Left renal pelvis (tissue), 4 donors: ENCODE measurements around the gene SPTLC2. TPM values are rescaled to one million over a fixed set of nuclear protein-coding genes. Genes with fewer than 3 reads are reported as not detected.
A peak's percentile ranks its signal among the peaks of the same experiment; 100 is the strongest.
"Not testable (repeated sequence)": the region's sequence is repeated elsewhere in the genome, so short reads cannot be mapped to it uniquely, and the experiment has no call there.

ENCODE experiments used
- DNase-seq, 4 donors: peaks; one replicate each; pipeline ENCODE4 v3.0.0-alpha.2; 2013; ENCODE audit warnings: low read depth in 4 of 4, low spot score in 3 of 4
- polyA plus RNA-seq, 4 donors: library from polyadenylated mRNA; unstranded; fragments of 120-200 nt; gene quantifications; one replicate each; pipeline ENCODE4 v1.2.1, GENCODE V29; 2013; ENCODE audit not compliant: insufficient read length in 4 of 4

Gene SPTLC2
- polyA plus RNA-seq, 4 donors, result 35.2 to 72.9 (median 69.2) TPM

DNA sequence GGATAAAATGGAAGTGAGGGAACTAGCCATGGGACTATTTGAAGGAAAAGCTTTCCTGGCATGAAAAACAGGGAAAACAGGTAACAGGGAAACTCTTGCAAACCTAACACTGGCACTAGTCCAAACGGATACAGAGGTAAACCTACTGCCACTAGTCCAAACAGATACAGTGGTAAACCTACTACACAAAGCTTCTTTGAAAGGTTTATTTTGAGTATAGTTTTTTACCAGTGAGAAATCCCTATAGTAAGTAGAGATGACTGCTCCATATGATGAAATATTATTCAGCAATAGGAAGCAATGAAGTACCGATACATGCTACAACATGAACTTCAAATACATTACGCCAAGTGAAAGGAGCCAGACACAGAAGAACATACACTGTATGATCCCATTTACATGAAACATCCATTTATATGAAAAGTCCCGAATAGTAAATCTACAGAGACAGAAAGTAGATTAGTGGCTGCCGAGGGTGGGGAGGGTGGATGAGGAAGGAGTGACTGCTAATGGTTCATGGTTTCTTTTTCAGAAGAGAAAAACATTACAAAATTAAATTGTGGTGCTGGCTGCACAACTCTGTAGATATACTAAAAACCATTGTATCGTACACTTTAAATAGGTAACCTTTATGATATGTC lies 25.5 kb downstream of the SPTLC2 start:
- no peak for DNase-seq

DNA sequence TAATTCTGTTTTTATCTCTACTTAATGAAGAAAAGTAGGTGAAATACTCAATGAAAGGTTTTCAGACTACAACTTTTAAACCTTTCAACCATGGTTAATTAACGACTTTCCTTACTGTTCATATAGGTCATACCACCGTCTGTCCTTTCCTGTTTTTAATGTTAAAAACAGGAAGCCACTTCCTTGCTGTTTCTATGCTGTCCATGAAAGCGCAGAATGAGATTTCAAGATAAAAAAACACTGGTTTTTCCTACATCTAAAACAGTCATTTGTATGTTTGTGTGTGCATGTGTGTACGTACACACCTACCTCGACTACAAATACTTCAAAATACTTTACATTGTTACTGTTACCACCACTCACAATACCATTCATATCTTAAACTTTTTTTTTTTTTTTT lies 27.3 kb downstream of the SPTLC2 start:
- DNase-seq, result no peak

DNA sequence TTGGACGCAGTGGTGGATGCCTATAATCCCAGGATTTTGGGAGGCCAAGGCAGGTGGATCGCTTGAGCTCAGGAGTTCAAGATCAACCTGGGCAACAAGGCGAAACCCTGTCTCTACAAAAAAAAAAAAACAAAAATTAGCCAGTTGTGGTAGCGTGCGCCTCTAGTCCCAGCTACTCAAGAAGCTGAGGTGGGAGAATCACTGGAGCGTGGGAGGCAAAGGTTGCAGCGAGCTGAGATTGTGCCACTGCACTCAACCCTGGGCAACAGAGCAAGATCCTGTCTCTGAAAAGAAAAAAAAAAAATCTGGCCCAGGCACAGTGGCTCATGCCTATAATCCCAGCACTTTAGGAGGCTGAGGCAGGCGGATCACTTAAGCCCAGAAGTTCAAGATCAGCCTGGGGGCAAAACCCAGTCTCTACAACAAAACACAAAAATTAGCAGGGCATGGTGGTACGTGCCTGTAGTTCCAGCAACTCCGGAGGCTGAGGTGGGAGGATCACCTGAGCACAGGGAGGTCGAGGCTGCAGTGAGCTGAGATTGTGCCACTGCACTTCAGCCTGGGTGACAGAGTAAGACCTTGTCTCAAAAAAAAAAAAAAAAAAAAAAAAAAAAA lies 27.9 kb downstream of the SPTLC2 start:
- DNase-seq, result not testable (repeated sequence)

DNA sequence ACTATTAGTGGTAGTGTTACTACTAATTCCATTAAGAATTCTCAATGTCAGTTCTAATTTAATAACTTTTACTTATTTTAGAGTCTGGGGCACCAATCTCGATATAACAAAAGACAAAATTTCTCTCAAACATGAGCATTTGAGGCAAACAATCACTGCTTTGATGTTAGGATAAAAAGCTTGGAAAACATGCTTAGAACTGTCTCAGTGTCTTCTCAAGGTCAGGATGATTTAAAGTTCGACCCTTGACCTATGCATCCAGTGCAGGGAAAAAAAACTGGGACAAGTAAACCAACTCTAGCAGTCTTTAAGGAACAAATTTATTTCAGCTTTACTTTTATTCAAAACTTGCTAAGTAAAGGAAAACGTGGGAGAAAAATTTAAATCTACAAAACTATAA lies 31.1 kb downstream of the SPTLC2 start:
- no peak for DNase-seq

DNA sequence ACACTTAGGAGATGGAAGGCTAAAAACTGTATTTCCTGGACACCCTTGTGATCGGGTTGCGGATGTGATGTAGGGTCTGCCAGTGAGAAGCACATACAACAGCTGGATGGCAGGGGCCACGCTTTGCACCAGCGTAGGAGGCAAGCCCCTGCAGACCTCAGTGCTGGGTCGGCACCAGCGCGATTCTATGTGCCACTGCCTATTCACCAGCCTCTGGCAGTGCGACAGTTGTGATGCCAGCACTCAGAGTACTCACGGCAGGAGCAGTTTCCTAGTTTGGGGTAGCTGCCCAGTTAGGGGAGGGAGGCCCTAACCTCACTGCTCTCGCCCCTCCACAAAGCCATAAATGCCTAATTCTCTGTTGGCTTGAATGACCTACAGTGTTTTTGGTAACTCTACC lies 31.6 kb downstream of the SPTLC2 start:
- no peak for DNase-seq

DNA sequence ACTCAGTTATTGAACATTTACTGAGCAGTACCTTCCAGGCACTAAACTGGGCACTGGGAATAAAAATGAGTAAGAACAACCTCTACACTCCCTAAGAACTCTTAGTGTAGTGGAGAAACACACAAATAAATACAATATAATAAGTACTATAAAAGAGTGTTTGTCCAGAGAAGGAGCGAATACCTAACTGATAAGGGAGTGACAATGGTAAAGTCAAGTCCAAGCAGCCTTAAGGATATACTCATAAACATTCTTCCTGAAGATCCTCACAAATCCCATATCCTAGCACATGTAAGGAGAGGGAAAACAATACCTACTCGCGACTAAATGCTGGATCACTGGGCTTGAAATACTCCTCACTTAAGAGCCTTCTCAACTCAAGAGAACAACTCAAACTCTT lies 32.8 kb downstream of the SPTLC2 start:
- no peak for DNase-seq

DNA sequence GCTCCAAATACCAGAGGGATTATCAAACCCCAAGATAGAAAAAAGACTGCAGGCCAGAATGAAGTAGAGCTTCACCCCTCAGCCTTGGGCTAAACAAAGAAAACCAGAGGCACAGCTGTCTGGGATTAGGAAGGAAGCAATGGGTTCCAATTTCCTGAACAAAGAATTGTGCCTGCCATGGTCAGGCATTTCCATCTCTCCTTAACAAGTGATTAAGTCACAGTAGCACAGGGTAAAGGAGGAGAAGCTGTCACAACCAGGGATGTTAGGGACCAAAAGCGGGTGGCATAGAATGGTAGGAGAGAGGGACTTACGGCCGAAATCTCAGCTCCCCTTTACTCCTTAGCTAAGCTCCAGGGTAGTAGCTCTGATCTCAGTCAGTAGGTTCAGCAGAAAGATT lies 33.9 kb downstream of the SPTLC2 start:
- DNase-seq, result no peak

DNA sequence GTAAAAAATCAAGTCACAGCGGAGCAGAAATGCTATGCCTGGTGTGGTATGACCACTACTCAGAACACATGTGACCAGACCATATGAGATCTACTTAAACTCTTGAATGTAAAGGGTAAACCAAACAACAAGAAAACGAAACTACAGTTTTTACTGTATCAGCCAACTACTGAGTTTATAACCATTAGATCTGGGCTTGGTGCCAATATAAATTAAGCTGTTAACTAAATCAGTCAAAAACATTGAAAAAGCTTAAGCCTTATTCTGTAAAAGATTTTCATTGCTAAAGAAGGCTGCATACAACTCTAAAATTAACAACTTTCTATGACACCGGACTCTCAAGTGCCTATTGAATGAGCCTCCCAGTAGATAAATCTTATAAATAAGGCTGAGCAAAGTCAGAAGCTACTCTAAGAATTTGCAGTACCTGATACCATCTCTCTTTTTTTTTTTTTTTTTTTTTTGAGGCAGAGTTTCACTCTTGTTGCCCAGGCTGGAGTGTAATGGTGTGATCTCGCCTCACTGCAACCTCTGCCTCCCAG lies 35.4 kb downstream of the SPTLC2 start:
- DNase-seq, result peak; percentile 67 to 76 (median 76)

DNA sequence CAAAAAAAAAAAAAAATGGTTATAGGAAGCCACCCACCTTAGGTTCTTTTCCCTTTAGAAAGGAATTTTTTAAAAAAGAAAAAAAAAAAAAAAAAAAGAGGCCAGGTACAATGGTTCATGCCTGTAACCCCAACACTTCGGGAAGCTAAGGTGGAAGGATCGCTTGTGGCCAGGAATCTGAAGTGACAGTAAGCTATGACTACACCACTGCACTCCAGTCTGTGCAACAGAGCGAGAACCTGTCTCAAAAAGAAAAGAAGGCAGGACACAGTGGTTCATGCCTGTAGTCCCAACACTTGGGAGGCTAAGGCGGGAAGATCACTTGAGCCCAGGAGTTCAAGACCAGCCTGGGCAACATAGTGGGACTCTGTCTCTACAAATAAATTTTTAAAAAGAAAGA lies 36.0 kb downstream of the SPTLC2 start:
- DNase-seq, result no peak

DNA sequence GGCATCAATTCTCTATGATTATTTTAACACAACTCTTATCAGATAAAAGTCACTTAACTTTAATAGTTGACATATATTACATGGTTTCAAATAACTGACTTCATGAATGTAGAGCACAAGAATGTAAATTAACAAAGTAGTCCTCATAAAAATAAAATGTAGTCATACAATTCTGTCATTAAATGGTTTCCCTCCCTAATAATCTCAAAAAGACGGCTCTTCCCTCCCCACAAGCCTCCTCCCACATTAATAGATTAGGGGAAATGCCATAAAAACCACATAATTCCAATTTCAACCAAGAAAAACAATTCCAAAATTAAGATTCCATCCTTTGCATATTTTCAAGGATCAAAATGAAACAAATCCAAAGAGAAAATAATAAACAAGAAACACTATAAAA lies 36.7 kb downstream of the SPTLC2 start:
- DNase-seq, result no peak

DNA sequence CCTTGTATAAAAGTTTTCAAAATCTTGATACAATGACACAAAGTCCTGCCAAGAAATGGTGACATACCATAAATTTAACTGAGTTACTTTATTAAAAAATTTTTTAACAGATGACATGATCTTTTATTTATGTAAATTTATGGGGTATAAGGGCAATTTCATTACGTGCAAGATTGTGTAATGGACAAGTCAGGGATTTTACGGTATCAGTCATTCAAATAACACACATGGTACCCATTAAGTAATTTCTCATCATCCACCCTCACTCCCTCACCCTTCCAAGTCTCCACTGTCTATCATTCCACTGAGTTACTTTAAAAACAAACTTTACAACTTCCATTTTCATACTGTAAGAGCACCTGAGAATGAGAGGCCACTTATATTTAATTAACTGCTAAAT lies 37.4 kb downstream of the SPTLC2 start:
- DNase-seq, result no peak

DNA sequence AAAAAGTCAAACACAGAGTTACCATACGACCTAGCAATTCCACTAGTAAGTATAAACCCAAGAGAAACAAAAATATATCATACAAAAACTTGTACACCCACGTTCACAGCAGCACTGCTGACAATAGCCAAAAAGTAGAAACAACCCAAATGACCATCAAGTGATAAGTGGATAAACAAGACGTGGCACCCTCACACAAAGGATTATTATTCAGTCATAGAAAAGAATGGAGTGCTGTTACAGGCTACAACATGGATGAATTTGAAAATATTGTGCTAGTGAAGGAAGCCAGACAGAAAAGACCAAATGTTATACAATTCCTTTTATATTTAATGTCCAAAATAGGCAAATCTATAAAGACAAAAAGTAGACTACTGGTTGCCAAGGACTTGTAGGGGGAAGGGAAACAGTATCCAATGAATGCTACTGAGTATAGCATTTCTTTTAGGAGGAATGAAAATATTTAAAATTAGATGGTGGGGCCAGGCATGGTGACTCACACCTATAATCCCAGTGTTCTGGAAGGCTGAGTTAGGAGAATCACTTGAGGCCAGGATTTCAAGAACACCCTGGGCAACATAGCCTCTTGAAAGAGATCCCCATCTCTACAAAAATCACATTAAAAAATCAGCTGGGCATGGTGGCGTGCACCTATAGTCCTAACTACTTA lies 41.9 kb downstream of the SPTLC2 start:
- DNase-seq, result no peak

DNA sequence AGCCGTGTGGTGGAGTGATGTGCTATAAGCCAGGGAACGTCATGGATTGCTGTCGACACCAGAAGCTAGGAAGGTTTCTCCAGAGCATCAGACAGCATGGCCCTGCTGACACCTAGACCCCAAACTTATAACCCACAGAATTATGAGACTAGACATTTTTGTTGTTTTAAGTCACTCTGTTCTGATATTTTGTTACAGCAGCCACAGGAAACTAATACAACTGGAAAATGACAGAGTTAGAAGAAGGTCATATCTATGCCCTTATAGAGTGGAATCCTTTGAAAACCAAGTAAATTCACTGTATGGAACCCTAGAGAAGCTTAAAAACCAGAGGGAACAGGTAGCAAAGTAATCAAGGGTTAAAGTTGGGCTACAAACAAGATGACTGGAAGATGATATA lies 42.5 kb downstream of the SPTLC2 start:
- DNase-seq, result no peak

DNA sequence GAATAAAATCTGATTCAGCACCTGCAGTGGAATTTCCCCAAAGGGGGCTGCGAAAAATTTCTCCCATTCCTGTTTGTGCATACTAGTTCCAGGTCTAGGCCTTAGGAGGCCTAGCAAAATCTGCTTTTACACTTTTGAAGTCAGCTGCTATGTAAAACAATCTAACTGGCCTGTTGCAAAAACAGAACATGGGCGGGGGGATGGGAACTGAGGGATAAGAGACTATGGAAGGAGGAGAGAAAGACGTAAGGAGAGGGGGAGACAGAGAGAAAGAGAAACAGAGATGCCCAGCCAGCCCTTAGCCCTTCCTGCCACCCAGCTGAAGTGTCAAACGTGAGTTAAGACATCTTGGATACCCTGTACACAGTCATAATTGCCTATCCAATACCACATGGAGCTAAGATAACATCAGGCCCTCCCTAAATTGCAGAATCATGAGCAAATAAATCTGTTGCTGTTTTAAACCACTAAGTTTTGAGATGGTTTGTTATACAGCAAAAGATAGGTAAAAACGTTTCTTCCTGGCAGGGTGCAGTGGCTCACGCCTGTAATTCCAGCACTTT lies 45.6 kb downstream of the SPTLC2 start:
- no peak for DNase-seq

DNA sequence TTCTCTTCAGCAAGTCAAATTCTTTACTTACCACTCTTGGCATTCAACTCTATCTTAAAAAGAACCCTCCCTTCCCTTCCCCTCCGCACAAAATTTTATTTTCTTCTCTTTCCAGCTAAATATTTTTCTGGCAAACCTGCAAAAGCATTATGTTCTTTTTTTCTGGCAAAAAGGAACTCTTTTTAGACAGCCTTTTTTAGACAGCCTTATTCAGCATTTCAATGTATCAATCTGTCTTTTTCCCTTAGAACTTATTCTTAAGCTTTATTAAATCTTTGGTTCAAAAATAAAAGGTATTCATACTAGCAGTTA lies 50.5 kb downstream of the SPTLC2 start:
- no peak for DNase-seq

DNA sequence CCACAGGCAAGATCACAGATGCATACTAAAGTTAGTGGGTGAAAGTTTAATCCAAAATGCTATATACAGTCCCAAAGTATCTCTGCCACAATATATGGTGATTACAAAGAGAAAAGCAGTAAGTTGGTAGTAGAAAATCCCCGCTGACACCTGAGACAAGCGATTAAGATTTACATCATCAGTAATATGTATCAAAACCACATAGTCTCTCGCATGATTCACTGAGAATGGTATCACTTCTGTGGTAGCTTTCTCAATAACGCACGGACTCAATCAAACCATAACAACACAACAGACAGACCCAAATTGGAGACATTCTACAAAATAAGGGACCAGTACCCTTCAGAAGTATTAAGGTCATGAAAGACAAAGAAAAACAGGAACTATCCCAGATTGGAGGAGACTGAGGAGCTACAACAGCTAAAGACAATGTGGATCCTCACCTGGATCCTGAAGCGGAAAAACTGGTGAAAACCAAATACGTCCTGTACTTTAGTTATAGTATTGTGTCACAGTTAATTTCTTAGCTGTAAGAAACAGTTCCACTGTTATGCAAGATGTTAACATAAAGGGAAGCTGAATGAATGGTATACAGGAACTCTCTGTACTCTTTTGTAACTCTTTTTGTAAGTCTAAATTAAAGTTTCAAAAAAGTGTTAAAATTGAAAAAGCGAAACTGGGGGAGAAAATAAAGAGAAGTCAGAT lies 51.0 kb downstream of the SPTLC2 start:
- no peak for DNase-seq

DNA sequence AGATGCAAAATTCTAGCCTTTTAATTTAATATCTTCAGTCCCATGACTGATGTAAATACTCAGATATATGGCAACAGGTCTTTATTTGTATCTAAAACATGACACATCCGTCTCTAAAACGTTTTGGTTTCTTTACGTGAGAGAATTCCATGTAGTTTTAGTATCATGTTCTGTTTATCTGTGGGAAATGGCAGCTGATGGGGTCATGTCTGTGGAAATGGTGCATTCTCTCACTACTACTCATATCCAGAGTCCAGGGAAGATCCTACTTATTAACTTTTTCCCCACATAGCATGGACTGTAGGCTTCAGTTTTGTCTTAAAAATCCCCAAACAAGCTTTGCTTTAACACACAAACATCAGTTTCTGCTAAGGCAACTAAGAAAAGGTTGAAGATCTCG lies 53.8 kb downstream of the SPTLC2 start:
- no peak for DNase-seq

DNA sequence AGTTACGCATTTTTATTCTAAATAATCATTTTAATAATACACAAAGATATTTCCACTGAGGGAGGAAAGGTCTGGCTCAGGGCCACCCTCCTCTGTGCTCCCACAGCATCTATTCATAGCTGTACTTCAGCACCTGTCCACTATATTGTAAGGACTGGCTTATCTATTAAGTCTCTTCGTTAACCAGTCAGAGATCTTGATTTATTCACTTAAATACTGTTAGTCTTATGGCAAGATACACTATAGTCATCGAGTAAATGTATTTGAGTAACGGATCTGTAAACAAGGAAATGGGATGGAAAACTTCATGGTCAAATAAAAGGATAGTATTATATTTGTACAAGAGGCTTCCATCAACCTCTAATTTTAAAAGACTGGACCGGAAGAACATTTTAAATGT lies 54.6 kb downstream of the SPTLC2 start:
- no peak for DNase-seq

DNA sequence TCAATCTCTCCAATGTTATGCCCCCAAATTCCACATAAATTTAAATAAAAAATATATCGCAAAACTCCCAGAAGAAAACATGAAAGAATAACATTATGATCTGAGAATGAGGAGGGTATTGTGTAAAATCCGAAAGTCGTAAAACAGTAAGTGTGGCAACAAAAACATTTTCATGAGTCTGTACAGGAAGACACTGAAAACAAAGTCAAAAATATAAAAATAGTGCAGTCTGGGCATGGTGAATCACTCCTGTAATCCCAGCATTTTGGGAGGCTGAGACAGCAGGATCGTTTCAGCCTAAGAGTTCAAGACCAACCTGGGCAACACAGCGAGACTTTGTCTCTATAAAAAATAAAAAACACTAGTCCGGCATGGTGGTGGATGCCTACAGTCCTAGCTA lies 57.1 kb downstream of the SPTLC2 start:
- DNase-seq, result no peak

DNA sequence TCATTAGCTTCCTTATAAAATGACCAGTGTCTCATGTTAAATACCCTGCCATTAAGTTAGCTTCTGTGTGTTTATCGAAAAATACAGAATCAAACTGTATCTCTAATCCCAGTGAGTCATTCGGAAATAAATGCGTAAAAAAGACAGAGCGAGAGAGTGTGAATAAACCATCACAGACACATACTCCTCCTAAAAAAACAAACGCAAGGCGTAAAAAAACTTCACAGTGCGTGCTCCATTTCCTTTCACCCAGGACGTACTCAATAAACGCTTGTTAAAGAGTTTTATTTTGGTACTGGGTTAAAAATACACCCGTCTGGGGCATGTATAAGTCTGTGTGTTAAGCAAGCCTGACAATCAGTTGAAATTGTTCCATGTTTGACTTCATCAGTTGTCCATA lies 59.0 kb downstream of the SPTLC2 start:
- DNase-seq, result no peak

DNA sequence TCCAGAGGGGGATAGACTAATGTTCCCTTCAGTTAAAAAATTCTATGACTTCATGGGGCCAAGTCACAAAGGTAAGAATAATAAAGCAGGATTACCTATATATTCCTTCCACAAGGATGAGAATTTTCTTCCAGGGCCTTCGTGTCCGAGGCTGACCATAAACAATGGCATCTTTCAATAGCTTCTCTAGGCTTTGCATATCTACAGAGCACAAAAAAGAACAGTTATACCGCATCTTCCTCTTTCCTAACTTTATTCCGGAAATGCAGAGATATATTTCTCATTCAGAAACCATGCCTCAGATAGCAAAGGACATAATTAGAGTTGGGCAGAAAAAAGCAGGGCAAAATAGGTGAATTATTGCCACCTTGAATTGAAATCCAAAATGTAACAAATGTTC lies 59.5 kb downstream of the SPTLC2 start:
- DNase-seq, result no peak
